PFSK-1 (cell line): ENCODE results near the gene SLC6A6.

Experiments used
- FOXP2 ChIP-seq: optimal IDR thresholded peaks from 2 replicates; pipeline ENCODE3; 2011; ENCODE audit warnings: borderline replicate concordance, control low read depth, inconsistent platforms; ENCODE audit not compliant: insufficient read depth; ENCODE audit errors: extremely low read length, extremely low read depth
- POLR2AphosphoS5 ChIP-seq: IDR thresholded peaks from 2 replicates; pipeline ENCODE4 v1.6.1; 2012; ENCODE audit warnings: low read depth, mild to moderate bottlenecking, control low read depth, low read length, moderate library complexity
- SIN3A ChIP-seq: IDR thresholded peaks from 2 replicates; pipeline ENCODE4 v1.6.1; 2012; ENCODE audit warnings: mild to moderate bottlenecking, low read length, moderate library complexity, borderline replicate concordance; ENCODE audit not compliant: insufficient read depth
- TAF1 ChIP-seq: IDR thresholded peaks from 2 replicates; pipeline ENCODE4 v1.6.1; 2012; ENCODE audit warnings: low read length, control low read depth, borderline replicate concordance; ENCODE audit not compliant: insufficient read depth
- TF ChIP-seq, protein P1 (sequence below), 2 experiments: IDR thresholded peaks; 2 replicates each; pipeline versions ENCODE4 v1.6.1 to v1.8.0; 2011 to 2012; ENCODE audit warnings: low read depth in 2 of 2, low read length in 2 of 2, control low read depth in 1 of 2, inconsistent platforms in 1 of 2, mild to moderate bottlenecking in 1 of 2, moderate library complexity in 1 of 2; ENCODE audit not compliant: insufficient read depth in 1 of 2

The SLC6A6 gene

DNA sequence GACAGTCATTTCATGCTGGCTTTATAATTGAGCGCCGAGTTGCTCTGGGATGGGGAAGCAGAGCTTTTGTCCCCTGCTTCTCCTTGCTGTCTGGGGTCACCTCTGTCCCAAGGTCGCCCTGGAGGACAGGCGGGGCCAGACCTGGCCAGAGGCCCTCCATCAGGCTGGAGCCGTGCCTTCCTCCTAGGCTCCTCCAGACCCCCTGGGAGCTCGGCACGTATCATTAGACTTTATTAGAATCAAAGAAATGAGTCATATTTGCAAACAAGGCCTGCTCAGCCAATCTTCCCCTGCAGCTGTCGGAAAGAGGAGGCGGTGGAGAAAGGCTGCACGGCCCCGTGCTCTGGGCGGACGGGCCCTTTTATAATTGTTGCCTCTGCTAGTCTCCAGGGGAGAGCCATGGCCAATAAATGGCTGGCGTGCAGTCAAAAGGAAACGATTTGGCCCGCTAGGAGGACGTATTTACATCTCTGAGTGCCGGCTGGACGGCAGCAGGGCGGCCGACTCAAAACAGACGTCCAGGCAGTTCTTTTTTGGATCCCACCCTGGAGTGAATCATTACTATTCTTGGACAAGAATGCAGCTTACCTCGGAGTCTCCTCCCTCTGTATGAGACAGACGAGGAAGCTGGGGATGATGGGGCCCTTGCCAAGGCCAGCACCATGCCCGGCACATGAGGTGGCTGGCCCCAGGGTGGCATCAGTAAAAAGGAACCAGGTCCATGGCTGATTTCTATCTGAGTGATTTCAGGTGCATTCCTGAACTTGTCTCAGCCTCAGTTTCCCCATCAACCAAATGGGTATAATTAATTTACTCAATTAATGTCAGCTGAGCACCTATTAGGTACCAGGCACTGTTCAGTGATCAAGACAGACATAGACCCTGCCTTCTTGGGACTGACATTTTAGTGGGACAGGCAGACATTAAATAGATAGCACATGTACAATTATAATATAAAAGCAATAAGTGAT, 50.6 kb downstream of the SLC6A6 start:
- TF ChIP-seq TAF1 = no peak
- TF ChIP-seq, protein P1, sequence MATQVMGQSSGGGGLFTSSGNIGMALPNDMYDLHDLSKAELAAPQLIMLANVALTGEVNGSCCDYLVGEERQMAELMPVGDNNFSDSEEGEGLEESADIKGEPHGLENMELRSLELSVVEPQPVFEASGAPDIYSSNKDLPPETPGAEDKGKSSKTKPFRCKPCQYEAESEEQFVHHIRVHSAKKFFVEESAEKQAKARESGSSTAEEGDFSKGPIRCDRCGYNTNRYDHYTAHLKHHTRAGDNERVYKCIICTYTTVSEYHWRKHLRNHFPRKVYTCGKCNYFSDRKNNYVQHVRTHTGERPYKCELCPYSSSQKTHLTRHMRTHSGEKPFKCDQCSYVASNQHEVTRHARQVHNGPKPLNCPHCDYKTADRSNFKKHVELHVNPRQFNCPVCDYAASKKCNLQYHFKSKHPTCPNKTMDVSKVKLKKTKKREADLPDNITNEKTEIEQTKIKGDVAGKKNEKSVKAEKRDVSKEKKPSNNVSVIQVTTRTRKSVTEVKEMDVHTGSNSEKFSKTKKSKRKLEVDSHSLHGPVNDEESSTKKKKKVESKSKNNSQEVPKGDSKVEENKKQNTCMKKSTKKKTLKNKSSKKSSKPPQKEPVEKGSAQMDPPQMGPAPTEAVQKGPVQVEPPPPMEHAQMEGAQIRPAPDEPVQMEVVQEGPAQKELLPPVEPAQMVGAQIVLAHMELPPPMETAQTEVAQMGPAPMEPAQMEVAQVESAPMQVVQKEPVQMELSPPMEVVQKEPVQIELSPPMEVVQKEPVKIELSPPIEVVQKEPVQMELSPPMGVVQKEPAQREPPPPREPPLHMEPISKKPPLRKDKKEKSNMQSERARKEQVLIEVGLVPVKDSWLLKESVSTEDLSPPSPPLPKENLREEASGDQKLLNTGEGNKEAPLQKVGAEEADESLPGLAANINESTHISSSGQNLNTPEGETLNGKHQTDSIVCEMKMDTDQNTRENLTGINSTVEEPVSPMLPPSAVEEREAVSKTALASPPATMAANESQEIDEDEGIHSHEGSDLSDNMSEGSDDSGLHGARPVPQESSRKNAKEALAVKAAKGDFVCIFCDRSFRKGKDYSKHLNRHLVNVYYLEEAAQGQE (IDR thresholded peaks at IDR 0.05; ENCODE audit: insufficient read depth in 1 of 2, low read depth in 2 of 2, low read length in 2 of 2) = peak in 1 of 2 experiments; percentile 49; a peak in 1 of 4 replicates

DNA sequence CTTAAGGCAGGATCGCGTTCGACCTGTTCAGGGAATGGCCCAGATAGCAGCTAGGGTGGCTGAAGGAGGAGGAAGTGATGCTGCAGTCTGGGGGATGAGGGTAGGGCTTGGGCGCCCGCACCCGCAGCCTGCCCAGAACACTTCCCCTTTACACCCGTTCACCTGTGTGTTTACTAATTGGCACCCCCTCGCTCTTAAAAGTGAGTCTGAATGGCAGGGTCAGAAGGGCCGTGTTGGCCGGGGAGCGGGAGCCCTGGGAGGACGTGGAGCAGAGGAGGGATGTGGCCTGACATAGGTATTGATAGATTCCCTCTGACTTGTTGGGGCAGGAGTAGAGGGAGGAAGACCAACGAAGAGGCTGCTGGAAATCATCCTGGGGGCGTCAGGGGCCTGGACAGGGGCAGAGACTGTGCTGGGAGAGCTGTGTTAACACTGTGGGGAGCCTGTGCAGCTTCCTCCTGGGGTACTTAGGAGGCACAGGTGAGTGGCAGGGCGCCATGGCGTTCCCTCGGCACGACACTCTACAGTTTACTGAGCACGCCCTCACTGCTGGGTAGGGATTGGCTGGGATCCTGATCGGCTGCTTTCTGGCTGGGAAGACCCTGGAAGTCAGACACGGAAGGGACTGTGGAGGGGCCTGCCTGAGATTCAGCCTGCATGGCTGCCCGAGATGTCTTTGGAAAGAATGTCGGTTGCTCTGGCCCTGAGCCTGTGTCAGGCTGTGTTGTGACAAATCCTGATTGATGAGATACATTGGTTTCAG, 51.7 kb downstream of the SLC6A6 start:
- no peak for TF ChIP-seq FOXP2
- TF ChIP-seq, protein P1 (IDR thresholded peaks at IDR 0.05; ENCODE audit: insufficient read depth in 1 of 2, low read depth in 2 of 2, low read length in 2 of 2) = no peak
- TF ChIP-seq POLR2AphosphoS5 = no peak
- no peak for TF ChIP-seq SIN3A
- no peak for TF ChIP-seq TAF1

DNA sequence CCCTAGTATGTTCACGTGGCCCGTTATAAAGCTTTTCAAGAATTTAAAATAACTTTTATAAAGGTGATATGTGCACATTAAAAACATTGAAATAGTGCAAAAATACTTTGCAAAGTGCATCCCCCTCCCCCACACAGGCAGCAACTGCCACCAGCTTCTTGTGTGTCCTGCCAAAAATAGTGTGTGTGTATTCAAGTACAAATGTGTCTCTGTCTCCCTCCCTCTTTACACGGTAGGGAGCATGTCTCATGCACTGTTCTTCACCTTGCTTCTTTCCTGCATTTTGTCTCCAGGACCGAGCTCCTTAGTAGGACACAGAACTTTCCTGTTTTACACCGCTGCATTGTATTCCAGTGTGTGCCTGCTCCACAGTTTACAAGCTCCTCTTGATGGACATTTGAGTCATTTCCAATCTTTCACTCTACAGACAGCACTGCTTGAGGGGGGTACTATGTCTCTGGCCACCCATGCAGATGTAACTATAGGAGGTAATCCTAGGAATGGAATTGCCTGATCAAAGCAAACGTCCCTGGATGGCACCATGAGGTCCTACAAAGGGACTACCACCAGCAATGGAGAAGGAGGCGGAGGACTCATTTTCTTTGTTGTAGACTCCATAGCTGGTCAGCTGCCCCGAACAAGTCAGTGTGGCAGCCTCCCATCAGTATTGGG, 52.4 kb downstream of the SLC6A6 start:
- TF ChIP-seq SIN3A (no peak), FOXP2 (no peak), POLR2AphosphoS5 (no peak), TAF1 (no peak)
- TF ChIP-seq, protein P1 (IDR thresholded peaks at IDR 0.05; ENCODE audit: insufficient read depth in 1 of 2, low read depth in 2 of 2, low read length in 2 of 2) = no peak

DNA sequence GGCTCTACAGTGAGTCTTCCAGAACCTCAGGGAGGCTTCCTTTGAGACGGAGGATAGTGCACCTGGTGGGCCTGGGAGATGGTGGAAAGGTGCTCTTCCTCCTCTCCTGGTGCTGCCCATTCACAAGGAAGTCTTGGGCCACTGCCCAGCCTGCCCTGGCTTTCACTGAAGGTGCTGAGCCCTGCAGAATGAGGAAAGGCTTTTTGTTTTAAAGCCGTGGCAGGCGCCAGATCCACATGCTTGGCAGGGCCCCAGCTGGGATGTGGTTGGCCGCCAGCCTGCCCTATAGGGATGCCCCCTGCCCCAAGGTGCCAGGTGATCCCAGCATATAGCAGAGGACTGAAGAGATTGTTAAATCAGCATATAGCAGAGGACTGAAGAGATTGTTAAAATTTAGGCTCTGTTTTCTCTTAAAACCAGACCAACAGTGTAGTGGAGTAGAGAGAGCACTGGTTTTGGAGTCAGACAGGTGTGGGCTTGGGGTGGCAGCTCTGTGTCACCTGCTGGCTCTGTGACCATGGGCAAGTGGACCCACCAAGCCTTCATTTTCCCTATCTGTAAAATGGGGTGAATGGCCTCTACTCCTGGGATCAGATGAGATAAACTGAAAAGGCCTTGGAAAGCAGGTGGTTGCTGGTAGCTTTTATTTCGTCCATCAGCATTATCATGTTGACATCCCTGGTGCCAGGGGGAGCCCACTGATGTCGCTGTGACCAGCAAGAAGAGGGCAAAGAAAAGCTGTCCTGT, 53.3 kb downstream of the SLC6A6 start:
- TF ChIP-seq SIN3A = no peak
- TF ChIP-seq, protein P1 (IDR thresholded peaks at IDR 0.05; ENCODE audit: insufficient read depth in 1 of 2, low read depth in 2 of 2, low read length in 2 of 2) = no peak
